ENCODE measurements around the gene SCN3B. TPM values are rescaled to one million over a fixed set of nuclear protein-coding genes. Genes with fewer than 3 reads are reported as not detected.

SCN3B gene
- total and polyA plus RNA-seq, 2 experiments from 2014 or later = 0.30 to 1.8 TPM

GRCh38 chr11:123650901-123651300 is 3.5 kb downstream of the SCN3B start:
- TF ChIP-seq EZH2 (IDR thresholded peaks at IDR 0.05; ENCODE audit: borderline replicate concordance) = no peak
- TF ChIP-seq CTCF (IDR thresholded peaks at IDR 0.05; ENCODE audit: poor library complexity) = no peak

GRCh38 chr11:123645286-123645975 is 9.0 kb downstream of the SCN3B start:
- no peaks in the 10 kb centered on the region for H3K9me2 ChIP-seq (replicated peaks; ENCODE audit: insufficient read depth)
- no peaks in the 10 kb centered on the region for H3K9me3 ChIP-seq (ENCODE audit: low read depth)
- H3K4me2 ChIP-seq = no peak overlapping the region
- DNase-seq (ENCODE audit: low spot score) = no peak
- 77% methylated on average over 12 of the region's 12 CpGs for WGBS (ENCODE audit: low lambda C conversion rate, missing lambda C conversion rate)
- no peaks in the 10 kb centered on the region for H3K79me2 ChIP-seq
- no peaks in the 10 kb centered on the region for H3K36me3 ChIP-seq (replicated peaks; ENCODE audit: insufficient read depth, low read depth)
- no peak for TF ChIP-seq CTCF (IDR thresholded peaks at IDR 0.05; ENCODE audit: poor library complexity)
- TF ChIP-seq EZH2phosphoT487 (IDR thresholded peaks at IDR 0.05; ENCODE audit: low read depth, severe bottlenecking, unreplicated experiment) = no peak
- no peak for TF ChIP-seq EZH2 (IDR thresholded peaks at IDR 0.05; ENCODE audit: borderline replicate concordance)
- no peak overlapping the region for H3K4me3 ChIP-seq
- no peaks in the 10 kb centered on the region for H4K20me1 ChIP-seq (ENCODE audit: insufficient read depth, poor library complexity, severe bottlenecking)
- peaks cover 19% of the 10 kb centered on the region for H3K27me3 ChIP-seq
- no peak overlapping the region for H3K27ac ChIP-seq
- H3K4me1 ChIP-seq (ENCODE audit: insufficient read depth) = no peaks in the 10 kb centered on the region
- no peak overlapping the region for H2AFZ ChIP-seq

More at GRCh38 chr11:123650901-123651300, 3.5 kb downstream of the SCN3B start:
- Histone ChIP-seq H4K20me1 (ENCODE audit: insufficient read depth, poor library complexity, severe bottlenecking) (no peaks in the 10 kb centered on the region), H3K4me2 (no peak overlapping the region), H3K27me3 (peaks cover 27% of the 10 kb centered on the region), H3K79me2 (no peaks in the 10 kb centered on the region), H3K27ac (no peak overlapping the region), H3K4me1 (ENCODE audit: insufficient read depth) (peaks cover 3% of the 10 kb centered on the region), H2AFZ (no peak overlapping the region), H3K9me2 (replicated peaks; ENCODE audit: insufficient read depth) (no peaks in the 10 kb centered on the region), H3K36me3 (replicated peaks; ENCODE audit: insufficient read depth, low read depth) (no peaks in the 10 kb centered on the region), H3K4me3 (no peak overlapping the region), H3K9me3 (ENCODE audit: low read depth) (no peaks in the 10 kb centered on the region)
- no peak for DNase-seq (ENCODE audit: low spot score)
- 98% methylated on average over 2 of the region's 2 CpGs for WGBS (ENCODE audit: low lambda C conversion rate, missing lambda C conversion rate)

- 93% methylated on average over 15 of the region's 15 CpGs for WGBS (ENCODE audit: low lambda C conversion rate, missing lambda C conversion rate)
- H3K4me2 ChIP-seq = no peak overlapping the region
- DNase-seq (ENCODE audit: low spot score) = no peak
- TF ChIP-seq EZH2 (IDR thresholded peaks at IDR 0.05; ENCODE audit: borderline replicate concordance) (no peak), CTCF (IDR thresholded peaks at IDR 0.05; ENCODE audit: poor library complexity) (no peak), EZH2phosphoT487 (IDR thresholded peaks at IDR 0.05; ENCODE audit: low read depth, severe bottlenecking, unreplicated experiment) (no peak)
- H2AFZ ChIP-seq = no peak overlapping the region
- H3K27ac ChIP-seq = no peak overlapping the region
- no peaks in the 10 kb centered on the region for H3K36me3 ChIP-seq (replicated peaks; ENCODE audit: insufficient read depth, low read depth)
- no peaks in the 10 kb centered on the region for H3K4me1 ChIP-seq (ENCODE audit: insufficient read depth)
- H3K27me3 ChIP-seq = peaks cover 13% of the 10 kb centered on the region
- H4K20me1 ChIP-seq (ENCODE audit: insufficient read depth, poor library complexity, severe bottlenecking) = no peaks in the 10 kb centered on the region
- no peaks in the 10 kb centered on the region for H3K9me2 ChIP-seq (replicated peaks; ENCODE audit: insufficient read depth)
- no peak overlapping the region for H3K4me3 ChIP-seq
- no peaks in the 10 kb centered on the region for H3K79me2 ChIP-seq
- no peaks in the 10 kb centered on the region for H3K9me3 ChIP-seq (ENCODE audit: low read depth)
These were observed 12.0 kb downstream of the SCN3B start for GRCh38 chr11:123642435-123642834.
